Fibroblast of pulmonary artery (primary cell): ENCODE data around the gene RPTOR.
A peak's percentile ranks its signal among the peaks of the same experiment; 100 is the strongest.

Experiments
- DNase-seq: peaks from one replicate; pipeline ENCODE4 v3.0.0-alpha.2; 2010; ENCODE audit warnings: low read depth
- H3K4me3 ChIP-seq: replicated peaks from 2 replicates; pipeline ENCODE4 v1.5.1; 2011; ENCODE audit warnings: low read depth, mild to moderate bottlenecking, control low read depth, low read length, moderate library complexity
- CTCF ChIP-seq: IDR thresholded peaks from 2 replicates; pipeline ENCODE4 v1.5.1; 2011; ENCODE audit warnings: mild to moderate bottlenecking, control low read depth, low read length, inconsistent platforms; ENCODE audit errors: missing control alignments

Gene RPTOR

GRCh38 chr17:80977172-80977571 lies 432.5 kb downstream of the RPTOR start:
- no peak for TF ChIP-seq CTCF
- no peak for DNase-seq
- H3K4me3 ChIP-seq, result no peak overlapping the region

- TF ChIP-seq CTCF, result no peak
- no peak overlapping the region for H3K4me3 ChIP-seq
- DNase-seq, result peak; percentile 10
Measured at GRCh38 chr17:80978499-80979497, 434.2 kb downstream of the RPTOR start.

GRCh38 chr17:80979547-80980378 lies 435.1 kb downstream of the RPTOR start:
- no peak for TF ChIP-seq CTCF
- H3K4me3 ChIP-seq, result no peak overlapping the region
- no peak for DNase-seq

GRCh38 chr17:80980397-80981061 lies 435.9 kb downstream of the RPTOR start:
- peak; percentile 17 for DNase-seq
- no peak overlapping the region for H3K4me3 ChIP-seq

GRCh38 chr17:80981062-80981902 lies 436.6 kb downstream of the RPTOR start:
- TF ChIP-seq CTCF, result no peak
- no peak overlapping the region for H3K4me3 ChIP-seq
- no peak for DNase-seq

More at GRCh38 chr17:80980397-80981061, 435.9 kb downstream of the RPTOR start:
- no peak for TF ChIP-seq CTCF

GRCh38 chr17:80981929-80982425 lies 437.3 kb downstream of the RPTOR start:
- H3K4me3 ChIP-seq, result no peak overlapping the region
- DNase-seq, result no peak
- TF ChIP-seq CTCF, result no peak
